HG02943 (cell line): ENCODE measurements around the gene CCDC80.
A peak's percentile ranks its signal among the peaks of the same experiment; 100 is the strongest.
"Not testable (repeated sequence)": the region's sequence is repeated elsewhere in the genome, so short reads cannot be mapped to it uniquely, and the experiment has no call there.

Experiments
- ATAC-seq: cut with Tn5 transposase; IDR thresholded peaks from one replicate; pipeline ENCODE4 v1.9.1; 2021; ENCODE audit warnings: mild to moderate bottlenecking, low read depth, moderate library complexity; ENCODE audit not compliant: unreplicated experiment

The CCDC80 gene

GRCh38 chr3:112667599-112667998, 26.7 kb upstream of the CCDC80 start:
- ATAC-seq, result no peak

DNA sequence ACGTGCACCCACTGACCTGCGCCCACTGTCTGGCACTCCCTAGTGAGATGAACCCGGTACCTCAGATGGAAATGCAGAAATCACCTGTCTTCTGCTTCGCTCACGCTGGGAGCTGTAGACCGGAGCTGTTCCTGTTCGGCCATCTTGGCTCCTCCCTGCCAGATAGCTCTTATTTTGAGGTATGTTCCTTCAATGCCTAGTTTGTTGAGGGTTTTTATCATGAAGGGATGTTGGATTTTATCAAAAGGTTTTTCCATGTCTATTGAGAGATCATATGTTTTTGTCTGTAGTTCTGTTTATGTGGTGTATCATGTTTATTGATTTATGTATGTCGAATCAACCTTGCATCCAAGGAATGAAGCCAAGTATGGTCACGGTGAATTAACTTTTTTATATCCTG, 24.1 kb upstream of the CCDC80 start:
- ATAC-seq, result not testable (repeated sequence)

- ATAC-seq, result no peak
Observed at GRCh38 chr3:112656043-112656442, 15.1 kb upstream of the CCDC80 start.

DNA sequence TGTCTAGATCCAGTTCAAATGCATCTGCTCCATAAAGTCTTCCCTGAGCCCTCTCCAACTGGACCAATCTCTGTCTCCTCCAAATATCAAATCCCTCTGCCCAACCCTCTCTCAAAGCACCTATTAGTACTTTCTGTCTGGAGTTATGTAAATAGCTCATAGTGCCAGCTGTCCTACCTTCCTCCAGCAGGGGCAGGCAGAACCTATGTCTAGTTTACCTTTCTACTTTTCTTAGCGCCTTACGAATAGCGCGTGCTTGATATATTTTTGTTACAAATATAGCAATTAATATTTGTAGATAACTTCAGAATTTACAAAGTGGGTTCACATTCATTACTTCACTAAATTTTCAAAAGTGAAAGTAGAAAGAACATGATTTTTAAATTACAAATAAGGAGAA, 14.0 kb upstream of the CCDC80 start:
- ATAC-seq, result no peak

- no peak for ATAC-seq
Observed at GRCh38 chr3:112654492-112654891, 13.5 kb upstream of the CCDC80 start.

DNA sequence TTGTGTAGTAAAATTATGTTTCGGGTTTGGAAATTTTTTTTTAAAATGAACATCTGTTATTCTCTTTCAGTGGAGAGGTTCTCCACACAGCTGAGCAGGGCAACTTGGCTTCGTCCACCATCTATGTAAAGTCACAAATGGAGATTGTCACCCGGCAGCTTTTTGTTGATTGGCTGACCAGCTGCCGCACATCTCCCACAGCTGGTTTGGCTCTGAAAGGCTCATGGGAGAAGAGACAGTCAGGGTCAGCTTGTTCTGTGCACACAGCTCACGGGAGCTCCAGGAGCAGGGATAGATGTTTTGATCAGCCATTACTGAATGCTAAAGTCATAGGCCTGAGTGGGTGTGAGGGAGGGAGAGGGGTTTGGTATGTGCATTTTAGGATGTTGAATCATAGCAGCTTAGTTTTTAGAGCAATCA, 12.9 kb upstream of the CCDC80 start:
- no peak for ATAC-seq

- no peak for ATAC-seq
Observed at GRCh38 chr3:112653209-112653871, 12.4 kb upstream of the CCDC80 start.

- ATAC-seq, result no peak
Observed at GRCh38 chr3:112651516-112651915, 10.6 kb upstream of the CCDC80 start.

DNA sequence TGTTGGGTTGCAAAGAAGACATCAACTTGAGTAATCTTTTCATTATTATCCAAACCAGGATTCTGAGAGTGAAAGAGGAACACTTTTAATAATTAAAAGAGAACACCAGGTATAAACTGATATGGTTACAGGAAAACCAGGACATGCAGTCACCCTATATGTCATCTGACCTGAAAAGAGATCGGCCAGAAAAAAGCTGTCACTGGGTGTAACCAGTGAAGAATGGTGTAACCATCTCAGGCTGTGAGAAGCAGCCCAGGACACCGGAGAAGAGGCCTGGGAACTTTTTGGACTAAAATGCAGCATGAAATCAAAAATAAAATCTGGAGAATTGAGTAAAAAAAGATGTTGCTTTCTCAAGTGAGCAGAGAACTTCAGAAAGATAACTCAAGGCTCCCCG, 10.1 kb upstream of the CCDC80 start:
- no peak for ATAC-seq

DNA sequence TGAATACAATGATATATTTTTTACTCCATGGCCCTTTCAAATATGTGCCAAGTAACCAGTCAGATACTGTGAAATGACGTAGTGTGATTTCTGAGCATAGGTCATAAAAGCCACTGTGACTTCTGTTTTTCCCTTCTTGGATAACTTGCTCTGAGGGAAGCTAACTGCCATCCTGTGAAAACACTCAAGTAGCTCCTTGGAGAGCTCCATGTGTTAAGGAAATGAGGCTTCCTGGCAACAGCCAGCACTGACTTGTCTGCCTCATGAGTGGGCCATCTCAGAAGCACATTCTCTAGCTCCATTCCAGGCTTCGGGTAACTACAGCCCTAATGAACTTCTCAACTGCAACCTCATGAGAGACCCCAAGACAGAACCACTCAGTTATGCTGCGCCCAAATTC, 9.5 kb upstream of the CCDC80 start:
- no peak for ATAC-seq

- ATAC-seq, result no peak
Observed at GRCh38 chr3:112649478-112649735, 8.5 kb upstream of the CCDC80 start.

DNA sequence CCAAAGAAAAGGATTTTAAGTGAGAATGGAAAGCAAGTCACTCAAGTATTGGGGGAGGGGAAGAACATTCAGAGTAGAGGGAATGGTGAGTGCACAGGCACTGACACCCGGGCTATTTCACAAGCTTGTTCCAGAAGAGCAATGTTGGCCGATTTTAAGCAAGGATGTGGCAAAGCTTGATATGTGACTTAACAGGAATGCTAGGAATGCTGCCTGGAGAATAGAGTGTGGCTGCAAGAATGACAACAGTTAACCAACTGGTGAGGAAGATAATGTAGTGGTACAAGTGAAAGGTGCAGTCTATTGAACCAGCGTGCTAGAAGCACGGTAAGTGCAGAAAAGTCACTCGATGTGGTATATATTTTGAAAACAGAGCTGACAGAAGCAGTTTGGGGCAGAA, 6.2 kb upstream of the CCDC80 start:
- ATAC-seq, result no peak

DNA sequence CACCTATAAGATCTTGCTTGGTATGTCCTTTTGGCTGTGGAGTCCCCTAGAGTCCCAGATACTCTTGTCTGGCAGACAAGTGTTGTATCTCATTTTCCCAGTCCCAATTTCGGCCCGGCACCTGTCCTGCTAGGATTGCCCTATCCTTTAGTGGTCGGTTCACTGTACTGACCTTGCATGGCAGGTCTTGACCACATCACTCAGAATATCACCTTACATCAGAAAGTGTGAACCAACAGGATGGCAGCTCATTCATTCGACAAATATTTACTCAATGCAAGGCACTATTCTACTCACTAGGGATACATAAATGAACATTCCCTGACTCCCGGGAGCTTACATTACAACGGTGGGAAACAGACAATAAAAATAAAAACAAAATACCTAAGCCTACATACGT, 5.7 kb upstream of the CCDC80 start:
- no peak for ATAC-seq

- ATAC-seq, result no peak
Observed at GRCh38 chr3:112644453-112644852, 3.5 kb upstream of the CCDC80 start.

- ATAC-seq, result no peak
Observed at GRCh38 chr3:112643621-112644240, 2.8 kb upstream of the CCDC80 start.

GRCh38 chr3:112642912-112643506, 2.1 kb upstream of the CCDC80 start:
- ATAC-seq, result peak; percentile 84

GRCh38 chr3:112640276-112640929, 540 bp downstream of the CCDC80 start:
- ATAC-seq, result no peak

- ATAC-seq, result no peak
Observed at GRCh38 chr3:112639455-112640225, 1.3 kb downstream of the CCDC80 start.

DNA sequence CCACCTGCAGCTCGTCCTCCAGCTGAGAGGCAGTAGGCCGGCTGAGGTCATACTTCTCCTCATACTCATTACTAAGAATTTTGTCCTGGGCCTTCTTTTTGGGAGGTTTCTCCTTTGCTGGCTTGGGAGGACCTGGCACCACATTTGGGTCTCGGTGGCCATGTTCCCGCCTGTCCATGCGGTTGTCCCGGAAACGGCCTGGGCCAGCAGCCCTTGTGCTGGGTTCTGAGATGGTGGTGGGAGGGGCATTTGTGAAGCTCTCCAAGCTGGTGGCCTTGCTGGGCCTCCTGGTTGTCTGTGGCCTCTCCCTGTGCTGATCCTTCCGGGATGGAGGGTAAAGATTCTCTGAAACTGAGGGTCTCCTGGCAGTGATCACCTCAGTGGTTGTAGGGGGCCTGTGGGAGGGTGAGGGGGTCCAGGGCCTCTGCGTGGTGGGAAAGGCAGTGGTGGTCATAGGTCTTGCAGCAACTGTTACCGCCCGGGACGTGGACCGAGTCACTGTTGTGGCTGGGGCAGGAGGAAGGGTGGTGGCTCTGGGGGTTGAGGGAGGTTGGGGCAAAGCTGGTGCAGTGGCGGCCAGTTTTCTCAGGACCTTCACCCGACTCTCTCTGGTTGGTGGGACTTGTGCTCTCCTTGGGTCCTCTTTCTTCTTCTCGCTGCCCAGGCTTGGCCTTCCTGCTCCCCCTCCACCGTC, 2.5 kb downstream of the CCDC80 start:
- ATAC-seq, result no peak

- ATAC-seq, result no peak
Observed at GRCh38 chr3:112637700-112638099, 3.2 kb downstream of the CCDC80 start.

- no peak for ATAC-seq
Observed at GRCh38 chr3:112635674-112636073, 5.3 kb downstream of the CCDC80 start.
